T-helper 1 cell treated with Interleukin-12 subunit alpha and Interleukin-12 subunit beta and Interleukin-4 antibody, amounts not matched to agents 30 μg/mL and 1 μg/mL, for 36 hours (primary cell): ENCODE measurements around the gene FHIT.

Experiments used
- H3K27ac Mint-ChIP-seq: one replicate; pipeline ENCODE4 v1.8.0; 2021; ENCODE audit warnings: mild to moderate bottlenecking, mixed read lengths
- H3K27me3 Mint-ChIP-seq: one replicate; pipeline ENCODE4 v1.8.0; 2021; ENCODE audit warnings: low read depth, mixed read lengths
- H3K36me3 Mint-ChIP-seq: one replicate; pipeline ENCODE4 v1.8.0; 2021; ENCODE audit warnings: low read depth, mixed read lengths
- H3K4me1 Mint-ChIP-seq: one replicate; pipeline ENCODE4 v1.8.0; 2021; ENCODE audit warnings: low read depth, mixed read lengths
- H3K4me3 Mint-ChIP-seq: one replicate; pipeline ENCODE4 v1.8.0; 2021; ENCODE audit warnings: mild to moderate bottlenecking, moderate library complexity, mixed read lengths
- H3K9me3 Mint-ChIP-seq: one replicate; pipeline ENCODE4 v1.8.0; 2021; ENCODE audit warnings: mixed read lengths

Gene FHIT

GRCh38 chr3:60308808-60309207, 942.4 kb downstream of the FHIT start:
- H3K27ac Mint-ChIP-seq: no peak overlapping the region
- no peaks in the 10 kb centered on the region for H3K27me3 Mint-ChIP-seq
- H3K4me3 Mint-ChIP-seq: no peak overlapping the region
- H3K9me3 Mint-ChIP-seq: peaks cover 9% of the 10 kb centered on the region
- peaks cover 1% of the 10 kb centered on the region for H3K36me3 Mint-ChIP-seq
- H3K4me1 Mint-ChIP-seq: no peaks in the 10 kb centered on the region

- H3K9me3 Mint-ChIP-seq: peaks cover 9% of the 10 kb centered on the region
- no peak overlapping the region for H3K4me3 Mint-ChIP-seq
- no peaks in the 10 kb centered on the region for H3K4me1 Mint-ChIP-seq
- peaks cover 1% of the 10 kb centered on the region for H3K36me3 Mint-ChIP-seq
- no peak overlapping the region for H3K27ac Mint-ChIP-seq
- H3K27me3 Mint-ChIP-seq: no peaks in the 10 kb centered on the region
Observed at GRCh38 chr3:60307562-60308199, 943.6 kb downstream of the FHIT start.

- Mint-ChIP-seq H3K27me3 (no peaks in the 10 kb centered on the region), H3K9me3 (peaks cover 8% of the 10 kb centered on the region), H3K4me3 (no peak overlapping the region), H3K4me1 (peaks cover 6% of the 10 kb centered on the region), H3K27ac (no peak overlapping the region), H3K36me3 (peaks cover 3% of the 10 kb centered on the region)
Observed at GRCh38 chr3:60304112-60304511, 947.1 kb downstream of the FHIT start.

DNA sequence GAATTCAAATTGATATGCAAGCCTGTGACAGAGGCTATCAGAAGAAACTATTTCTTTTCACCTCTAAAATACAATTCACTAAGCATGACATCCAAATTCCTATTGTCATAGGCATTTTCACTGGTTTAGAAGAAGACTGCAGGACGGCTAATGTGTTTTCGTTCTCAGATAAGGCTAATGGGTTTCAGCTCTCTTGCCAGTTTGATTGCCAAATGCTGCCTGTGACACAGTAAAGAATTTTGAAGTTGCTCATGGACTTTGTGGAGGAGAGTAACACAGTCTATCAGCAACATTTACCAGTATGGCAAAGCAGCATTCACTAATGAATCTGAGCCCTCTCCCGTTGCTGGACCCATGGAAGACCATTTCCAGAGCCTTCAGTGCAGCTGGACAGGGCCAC, 948.1 kb downstream of the FHIT start:
- peaks cover 6% of the 10 kb centered on the region for H3K36me3 Mint-ChIP-seq
- peaks cover 6% of the 10 kb centered on the region for H3K4me1 Mint-ChIP-seq
- H3K27ac Mint-ChIP-seq: no peak overlapping the region
- H3K27me3 Mint-ChIP-seq: no peaks in the 10 kb centered on the region
- H3K4me3 Mint-ChIP-seq: no peak overlapping the region
- peaks cover 12% of the 10 kb centered on the region for H3K9me3 Mint-ChIP-seq

DNA sequence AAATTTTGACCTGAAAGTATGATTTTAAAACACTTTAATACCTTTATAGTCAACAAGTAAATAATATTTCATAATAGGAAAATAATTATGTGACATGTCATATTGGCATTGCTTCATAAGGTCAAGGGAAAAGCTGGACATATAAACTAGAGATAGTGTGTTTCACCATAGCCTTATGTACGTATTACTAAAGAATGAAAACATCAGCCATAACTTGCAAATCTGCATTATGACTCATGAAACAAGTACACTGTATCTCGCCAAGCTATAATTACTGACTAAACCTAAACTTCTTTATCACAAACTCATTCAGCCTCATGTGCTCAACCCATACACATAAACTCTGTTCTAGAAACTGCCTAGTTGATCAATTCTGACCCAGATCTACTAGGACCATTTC, 950.1 kb downstream of the FHIT start:
- Mint-ChIP-seq H3K27me3 (no peaks in the 10 kb centered on the region), H3K4me1 (peaks cover 6% of the 10 kb centered on the region), H3K9me3 (peaks cover 7% of the 10 kb centered on the region), H3K27ac (no peak overlapping the region), H3K4me3 (no peak overlapping the region), H3K36me3 (peaks cover 9% of the 10 kb centered on the region)

DNA sequence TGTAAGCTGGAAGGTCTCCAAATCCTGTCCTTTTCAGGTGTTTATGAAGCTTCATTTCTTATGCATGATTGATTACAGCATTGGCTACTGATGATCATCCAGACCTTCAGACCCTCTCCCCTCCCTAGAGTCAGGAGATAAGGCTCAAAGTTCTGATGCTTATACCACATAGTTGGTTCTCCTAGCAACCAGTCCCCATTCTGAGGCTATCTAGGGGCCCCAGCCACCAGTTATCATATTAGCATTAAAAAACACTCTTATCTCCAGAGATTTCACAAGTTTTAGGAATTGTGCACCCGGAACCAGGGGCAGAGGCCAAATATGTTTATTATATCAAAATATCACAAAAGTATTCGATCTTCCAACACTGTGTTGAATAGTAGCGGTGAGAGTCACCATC, 953.1 kb downstream of the FHIT start:
- peaks cover 11% of the 10 kb centered on the region for H3K36me3 Mint-ChIP-seq
- H3K9me3 Mint-ChIP-seq: peaks cover 10% of the 10 kb centered on the region
- no peaks in the 10 kb centered on the region for H3K27me3 Mint-ChIP-seq
- H3K27ac Mint-ChIP-seq: no peak overlapping the region
- H3K4me1 Mint-ChIP-seq: peaks cover 19% of the 10 kb centered on the region
- no peak overlapping the region for H3K4me3 Mint-ChIP-seq

DNA sequence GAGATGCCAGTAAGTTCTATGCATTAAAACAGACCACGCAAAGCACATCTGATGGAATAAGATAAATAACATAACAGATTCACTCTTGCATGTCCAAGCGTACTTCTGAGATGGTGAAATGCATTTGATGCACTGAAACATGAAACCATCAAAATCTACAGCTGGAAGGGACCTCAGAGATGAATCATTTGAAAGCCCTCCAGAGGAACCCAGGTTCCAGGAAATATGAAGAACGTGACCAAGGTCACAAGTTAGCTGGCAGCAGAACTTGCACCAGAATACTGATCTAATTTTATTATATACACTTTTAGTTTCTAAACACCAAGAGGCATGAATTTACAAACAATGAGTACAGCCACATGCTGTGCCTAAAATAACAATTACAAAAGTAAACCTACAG, 957.1 kb downstream of the FHIT start:
- no peaks in the 10 kb centered on the region for H3K27me3 Mint-ChIP-seq
- no peak overlapping the region for H3K27ac Mint-ChIP-seq
- H3K36me3 Mint-ChIP-seq: peaks cover 8% of the 10 kb centered on the region
- peaks cover 19% of the 10 kb centered on the region for H3K9me3 Mint-ChIP-seq
- no peak overlapping the region for H3K4me3 Mint-ChIP-seq
- peaks cover 21% of the 10 kb centered on the region for H3K4me1 Mint-ChIP-seq

- no peak overlapping the region for H3K27ac Mint-ChIP-seq
- H3K9me3 Mint-ChIP-seq: peaks cover 18% of the 10 kb centered on the region
- H3K36me3 Mint-ChIP-seq: peaks cover 2% of the 10 kb centered on the region
- no peaks in the 10 kb centered on the region for H3K27me3 Mint-ChIP-seq
- H3K4me3 Mint-ChIP-seq: no peak overlapping the region
- H3K4me1 Mint-ChIP-seq: peaks cover 21% of the 10 kb centered on the region
Observed at GRCh38 chr3:60291115-60291514, 960.1 kb downstream of the FHIT start.

GRCh38 chr3:60290122-60290492, 961.1 kb downstream of the FHIT start:
- Mint-ChIP-seq H3K4me1 (peaks cover 20% of the 10 kb centered on the region), H3K36me3 (no peaks in the 10 kb centered on the region), H3K27ac (no peak overlapping the region), H3K27me3 (no peaks in the 10 kb centered on the region), H3K9me3 (peaks cover 19% of the 10 kb centered on the region), H3K4me3 (no peak overlapping the region)

DNA sequence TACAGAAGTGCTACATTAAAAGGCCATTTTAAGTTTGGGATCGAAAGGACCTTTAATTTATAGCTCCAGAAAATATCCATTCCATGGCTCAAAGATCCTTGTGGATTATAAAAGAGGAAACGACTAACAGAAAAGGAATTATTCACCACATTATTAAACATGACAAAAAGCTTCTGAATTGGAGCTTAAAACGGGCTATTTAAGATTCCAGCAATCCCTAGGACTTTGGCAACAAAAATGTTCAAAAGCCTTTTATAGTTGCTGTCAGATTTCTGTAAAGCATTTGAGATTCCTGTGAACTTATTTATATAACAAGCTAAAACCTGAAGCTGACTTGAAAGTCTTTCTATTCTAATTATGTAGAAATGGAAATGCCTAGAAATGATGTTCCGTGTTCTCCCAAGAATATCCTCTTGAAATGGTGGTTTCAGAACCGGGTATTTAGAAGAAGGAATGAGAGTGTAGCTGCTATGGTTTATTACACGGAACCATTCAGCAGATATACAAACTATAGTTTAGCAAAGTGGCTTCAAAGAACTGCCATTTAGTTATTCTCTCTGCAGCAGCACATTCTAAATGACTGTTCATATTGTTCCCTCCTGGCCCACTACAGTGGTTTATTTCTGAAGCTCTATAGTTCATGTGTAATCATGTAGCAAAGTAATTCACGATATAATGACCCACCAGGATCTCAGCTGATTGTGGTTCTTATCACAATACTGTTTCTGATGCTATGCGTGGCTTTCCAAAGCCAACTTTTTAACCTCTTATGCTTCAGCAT, 961.7 kb downstream of the FHIT start:
- Mint-ChIP-seq H3K36me3 (no peaks in the 10 kb centered on the region), H3K4me3 (no peak overlapping the region), H3K4me1 (peaks cover 16% of the 10 kb centered on the region), H3K27me3 (no peaks in the 10 kb centered on the region), H3K27ac (no peak overlapping the region), H3K9me3 (peaks cover 18% of the 10 kb centered on the region)

DNA sequence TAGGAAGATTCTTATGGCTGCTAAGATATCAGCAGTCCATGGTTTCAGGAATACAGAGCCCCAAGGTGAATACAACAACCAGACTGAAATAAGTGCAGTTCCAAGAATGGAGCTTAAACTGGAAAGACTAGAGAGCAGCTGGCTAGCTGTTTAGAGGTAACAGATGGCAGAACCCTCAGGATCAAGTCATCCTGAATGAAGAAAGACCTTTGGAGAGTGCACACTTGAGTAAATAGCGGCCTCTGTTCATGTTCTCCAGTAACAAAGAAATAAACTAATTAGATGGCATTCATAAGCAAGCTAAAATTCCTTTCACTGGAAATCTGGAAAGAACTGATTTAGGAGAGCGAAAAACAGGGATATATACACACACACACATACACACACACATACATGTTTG, 968.4 kb downstream of the FHIT start:
- Mint-ChIP-seq H3K27me3 (no peaks in the 10 kb centered on the region), H3K9me3 (peaks cover 6% of the 10 kb centered on the region), H3K4me3 (no peak overlapping the region), H3K27ac (no peak overlapping the region), H3K36me3 (no peaks in the 10 kb centered on the region), H3K4me1 (no peaks in the 10 kb centered on the region)

DNA sequence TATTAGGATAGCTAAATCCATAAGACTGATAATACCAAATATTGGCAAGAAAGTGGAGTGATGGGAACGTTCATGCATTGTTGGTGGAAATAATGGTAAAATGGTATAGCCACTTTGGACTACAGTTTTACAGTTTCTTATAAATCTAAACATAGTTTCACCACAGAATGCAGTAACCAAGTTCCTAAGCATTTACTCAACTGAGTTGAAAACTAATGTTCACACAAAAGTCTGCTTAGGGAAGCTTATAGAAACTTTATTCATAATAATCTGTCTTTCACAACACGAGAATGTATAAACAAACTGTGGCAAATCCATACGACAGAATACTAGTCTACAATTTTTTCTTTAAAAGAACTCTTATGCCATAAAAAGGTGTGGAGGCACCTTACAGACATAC, 969.3 kb downstream of the FHIT start:
- Mint-ChIP-seq H3K9me3 (peaks cover 3% of the 10 kb centered on the region), H3K4me3 (no peak overlapping the region), H3K27ac (no peak overlapping the region), H3K36me3 (no peaks in the 10 kb centered on the region), H3K4me1 (no peaks in the 10 kb centered on the region), H3K27me3 (no peaks in the 10 kb centered on the region)

DNA sequence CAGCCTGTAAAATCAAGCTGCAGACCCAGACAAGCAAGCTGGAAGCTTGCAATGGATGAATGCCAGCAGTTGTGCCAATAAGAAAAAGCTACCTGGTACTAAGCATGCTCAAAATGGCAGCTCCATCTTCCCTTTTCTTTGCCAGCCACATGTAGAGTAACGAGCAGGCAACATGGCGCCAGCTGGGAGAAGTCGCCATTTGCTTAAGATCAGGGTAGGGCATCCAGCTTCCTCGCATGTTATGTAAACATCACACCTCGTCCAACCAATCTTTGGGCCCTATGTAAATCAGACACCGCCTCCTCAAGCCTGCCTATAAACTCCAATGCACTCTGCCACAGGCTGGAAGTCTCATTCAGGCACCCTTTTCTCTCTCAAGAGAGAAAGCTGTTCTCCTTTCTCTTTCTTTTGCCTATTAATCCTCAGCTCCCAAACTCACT, 973.9 kb downstream of the FHIT start:
- Mint-ChIP-seq H3K4me1 (no peaks in the 10 kb centered on the region), H3K36me3 (no peaks in the 10 kb centered on the region), H3K27me3 (no peaks in the 10 kb centered on the region), H3K4me3 (no peak overlapping the region), H3K9me3 (peaks cover 8% of the 10 kb centered on the region), H3K27ac (no peak overlapping the region)

DNA sequence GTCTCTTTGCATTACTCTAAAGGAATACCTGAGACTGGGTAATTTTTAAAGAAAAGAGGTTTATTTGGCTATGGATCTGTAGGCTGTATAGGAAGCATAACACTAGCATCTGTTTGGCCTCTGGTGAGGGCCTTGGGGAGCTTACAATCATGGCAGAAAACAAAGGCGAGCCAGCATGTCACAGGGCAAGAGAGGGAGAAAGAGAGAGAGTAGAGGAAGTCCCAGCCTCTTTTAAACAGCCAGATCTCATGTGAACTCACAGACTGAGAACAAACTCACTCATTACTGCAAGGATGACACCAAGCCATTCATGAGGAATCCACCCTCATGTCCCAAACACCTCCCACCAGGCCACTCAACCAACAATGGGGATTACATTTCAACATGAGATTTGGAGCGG, 974.6 kb downstream of the FHIT start:
- Mint-ChIP-seq H3K4me1 (no peaks in the 10 kb centered on the region), H3K36me3 (no peaks in the 10 kb centered on the region), H3K27ac (no peak overlapping the region), H3K4me3 (no peak overlapping the region), H3K9me3 (peaks cover 13% of the 10 kb centered on the region), H3K27me3 (no peaks in the 10 kb centered on the region)

DNA sequence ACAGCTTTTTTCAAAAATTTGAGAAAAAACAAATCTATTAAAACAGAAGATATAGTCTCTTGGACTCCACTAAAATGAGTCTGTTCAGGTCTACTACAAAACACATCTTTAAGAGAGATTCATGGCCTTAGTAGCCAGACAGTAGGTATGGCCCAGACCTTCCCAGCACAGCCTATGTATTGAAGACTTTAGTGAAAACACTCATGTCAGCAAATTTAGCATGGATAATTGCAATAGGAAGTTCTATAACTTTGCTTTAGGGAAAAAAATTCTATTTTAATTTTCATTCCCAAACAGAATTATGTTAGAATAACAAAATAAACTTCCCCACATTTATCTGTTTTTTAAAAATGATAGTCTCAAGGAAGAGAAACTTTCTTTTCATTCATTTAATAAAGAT, 976.6 kb downstream of the FHIT start:
- Mint-ChIP-seq H3K4me3 (no peak overlapping the region), H3K9me3 (peaks cover 14% of the 10 kb centered on the region), H3K27me3 (no peaks in the 10 kb centered on the region), H3K4me1 (no peaks in the 10 kb centered on the region), H3K36me3 (no peaks in the 10 kb centered on the region), H3K27ac (no peak overlapping the region)
